BJ (cell line): ENCODE measurements around the gene NEGR1. TPM values are rescaled to one million over a fixed set of nuclear protein-coding genes. Genes with fewer than 3 reads are reported as not detected.

Experiments
- CTCF ChIA-PET: fragments of 350-600 bp; formaldehyde crosslinking; extraction: SDS; loops from one replicate; lab custom pipeline; 2021; ENCODE audit warnings: antibody characterized with exemption, inconsistent platforms; lab: Yijun Ruan, JAX
- POLR2A ChIA-PET: fragments of 300-600 bp; sonication (Branson Sonifier 250); formaldehyde crosslinking; extraction: SDS; loops from one replicate; lab custom pipeline; 2021; ENCODE audit warnings: antibody characterized with exemption; lab: Charles Lee
- DNase-seq: peaks from one replicate; pipeline ENCODE4 v3.0.0-alpha.2; 2011; ENCODE audit warnings: low read depth
- H3K27me3 ChIP-seq: 2 replicates; pipeline ENCODE4 v1.6.0; 2011; ENCODE audit warnings: low read length; ENCODE audit not compliant: control insufficient read depth, insufficient read depth
- H3K36me3 ChIP-seq: 2 replicates; pipeline ENCODE4 v1.5.1; 2011; ENCODE audit warnings: low read length; ENCODE audit not compliant: control insufficient read depth, insufficient read depth
- H3K4me3 ChIP-seq: 2 replicates; pipeline ENCODE4 v1.5.1; 2011; ENCODE audit warnings: low read depth, mild to moderate bottlenecking, control low read depth, low read length
- polyA plus RNA-seq: library from polyadenylated mRNA; depleted of rRNA; stranded (reverse); fragments of >200 nt; gene quantifications from 2 replicates; pipeline ENCODE4 v1.2.3, GENCODE V29; 2011
- TF ChIP-seq, protein P1 (sequence below): IDR thresholded peaks from 2 replicates; pipeline ENCODE4 v1.5.1; 2011; ENCODE audit warnings: low read depth, mild to moderate bottlenecking, control low read depth, inconsistent platforms, low read length, moderate library complexity; ENCODE audit not compliant: insufficient read depth

NEGR1 gene
- polyA plus RNA-seq, 1 experiment, result 15.4 TPM

DNA sequence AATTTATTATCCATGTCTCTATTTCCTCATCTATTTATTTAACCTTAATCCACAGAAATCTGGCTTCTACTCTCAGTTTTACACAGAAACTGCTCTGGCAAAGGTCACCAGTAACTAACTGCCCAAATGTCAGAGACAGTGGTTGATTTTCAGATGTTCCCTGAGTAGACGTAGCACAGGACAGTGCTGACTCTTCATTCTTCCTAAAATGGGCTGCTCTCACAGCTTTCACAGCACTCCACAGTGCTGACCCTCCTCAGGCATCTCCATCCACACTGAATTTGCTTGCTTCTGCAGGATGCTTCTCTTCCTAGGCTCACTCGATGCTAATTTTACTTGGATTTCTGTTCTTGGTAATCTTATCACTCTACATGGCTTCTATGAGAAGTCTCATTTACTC is 693.3 kb downstream of the NEGR1 start:
- TF ChIP-seq, protein P1, sequence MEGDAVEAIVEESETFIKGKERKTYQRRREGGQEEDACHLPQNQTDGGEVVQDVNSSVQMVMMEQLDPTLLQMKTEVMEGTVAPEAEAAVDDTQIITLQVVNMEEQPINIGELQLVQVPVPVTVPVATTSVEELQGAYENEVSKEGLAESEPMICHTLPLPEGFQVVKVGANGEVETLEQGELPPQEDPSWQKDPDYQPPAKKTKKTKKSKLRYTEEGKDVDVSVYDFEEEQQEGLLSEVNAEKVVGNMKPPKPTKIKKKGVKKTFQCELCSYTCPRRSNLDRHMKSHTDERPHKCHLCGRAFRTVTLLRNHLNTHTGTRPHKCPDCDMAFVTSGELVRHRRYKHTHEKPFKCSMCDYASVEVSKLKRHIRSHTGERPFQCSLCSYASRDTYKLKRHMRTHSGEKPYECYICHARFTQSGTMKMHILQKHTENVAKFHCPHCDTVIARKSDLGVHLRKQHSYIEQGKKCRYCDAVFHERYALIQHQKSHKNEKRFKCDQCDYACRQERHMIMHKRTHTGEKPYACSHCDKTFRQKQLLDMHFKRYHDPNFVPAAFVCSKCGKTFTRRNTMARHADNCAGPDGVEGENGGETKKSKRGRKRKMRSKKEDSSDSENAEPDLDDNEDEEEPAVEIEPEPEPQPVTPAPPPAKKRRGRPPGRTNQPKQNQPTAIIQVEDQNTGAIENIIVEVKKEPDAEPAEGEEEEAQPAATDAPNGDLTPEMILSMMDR, result no peak
- Histone ChIP-seq H3K27me3 (no peaks in the 10 kb centered on the region), H3K4me3 (no peak overlapping the region), H3K36me3 (no peaks in the 10 kb centered on the region)
- ChIA-PET POLR2A (no interaction called here), CTCF (interaction anchor here (1.1 kb wide), 1 partner anchor 445 kb away, joined by 3 read pairs; no protein-coding TSS in a partner anchor)
- no peak for DNase-seq

DNA sequence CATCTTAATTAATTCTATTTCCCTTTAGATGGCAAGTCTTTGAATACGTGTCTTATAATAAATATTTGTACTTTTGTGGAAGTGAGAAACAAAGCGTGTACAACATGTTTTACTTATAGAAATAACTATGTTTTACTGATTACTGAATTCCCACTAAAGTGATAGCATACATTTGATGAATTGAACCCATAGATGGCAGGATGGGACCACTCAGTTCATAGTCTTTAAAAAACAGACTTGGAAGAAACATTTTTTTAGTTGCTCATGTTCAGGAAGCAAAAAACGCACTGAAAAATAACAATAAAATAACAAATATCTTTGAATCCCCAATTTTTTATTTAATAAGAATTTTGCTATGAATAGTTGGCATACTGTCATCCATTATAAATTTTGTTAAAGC is 694.4 kb downstream of the NEGR1 start:
- H3K4me3 ChIP-seq, result no peak overlapping the region
- TF ChIP-seq, protein P1, result peak; percentile 46
- DNase-seq, result peak; percentile 7
- ChIA-PET CTCF (no interaction called here), POLR2A (no interaction called here)
- H3K27me3 ChIP-seq, result no peaks in the 10 kb centered on the region
- H3K36me3 ChIP-seq, result no peaks in the 10 kb centered on the region

DNA sequence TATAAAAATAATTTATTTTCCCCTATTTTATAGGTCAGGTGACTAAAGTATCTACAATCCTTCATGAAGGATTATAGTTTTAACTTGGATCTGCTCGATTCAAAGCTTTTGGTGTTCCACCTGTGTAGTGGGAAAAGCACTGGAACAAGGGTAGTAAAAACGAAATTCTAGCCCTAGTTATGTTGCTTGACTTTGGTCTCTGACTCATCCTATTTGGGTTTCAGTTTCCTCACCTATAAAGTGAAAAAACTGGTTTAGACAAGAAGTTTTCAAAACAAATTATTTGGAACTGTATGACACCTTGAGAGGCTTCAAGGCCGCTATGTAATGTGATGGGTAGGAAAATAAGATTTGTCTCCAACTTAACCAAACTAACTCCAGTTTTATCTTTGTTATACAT is 696.3 kb downstream of the NEGR1 start:
- CTCF ChIA-PET, result interaction anchor here (1.5 kb wide), 1 partner anchor 452 kb away, joined by 11 read pairs; no protein-coding TSS in a partner anchor
- H3K4me3 ChIP-seq, result no peak overlapping the region
- POLR2A ChIA-PET, result no interaction called here
- no peak for DNase-seq
- no peaks in the 10 kb centered on the region for H3K36me3 ChIP-seq
- H3K27me3 ChIP-seq, result no peaks in the 10 kb centered on the region
- TF ChIP-seq, protein P1, result no peak

DNA sequence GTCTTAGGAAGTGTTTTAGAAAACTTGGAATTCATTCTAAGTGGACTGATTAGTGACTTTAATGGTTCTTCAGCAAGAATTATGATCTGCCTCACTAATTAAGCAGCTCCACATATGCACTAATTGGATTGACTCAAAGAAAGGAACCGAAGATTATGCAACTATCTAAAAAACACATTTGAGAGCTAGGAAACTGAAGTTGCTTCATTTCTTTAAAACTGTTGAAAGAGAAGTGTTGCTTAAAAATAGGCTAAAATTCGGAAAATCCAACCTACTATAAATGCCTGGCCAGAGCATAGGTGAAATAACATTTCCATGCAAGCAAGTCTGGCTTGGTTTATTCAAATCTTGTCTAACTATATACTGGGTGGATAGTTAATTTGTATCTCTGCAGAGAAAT is 698.6 kb downstream of the NEGR1 start:
- ChIA-PET CTCF (no interaction called here), POLR2A (no interaction called here)
- TF ChIP-seq, protein P1, result no peak
- Histone ChIP-seq H3K36me3 (no peaks in the 10 kb centered on the region), H3K27me3 (no peaks in the 10 kb centered on the region), H3K4me3 (no peak overlapping the region)
- DNase-seq, result no peak

DNA sequence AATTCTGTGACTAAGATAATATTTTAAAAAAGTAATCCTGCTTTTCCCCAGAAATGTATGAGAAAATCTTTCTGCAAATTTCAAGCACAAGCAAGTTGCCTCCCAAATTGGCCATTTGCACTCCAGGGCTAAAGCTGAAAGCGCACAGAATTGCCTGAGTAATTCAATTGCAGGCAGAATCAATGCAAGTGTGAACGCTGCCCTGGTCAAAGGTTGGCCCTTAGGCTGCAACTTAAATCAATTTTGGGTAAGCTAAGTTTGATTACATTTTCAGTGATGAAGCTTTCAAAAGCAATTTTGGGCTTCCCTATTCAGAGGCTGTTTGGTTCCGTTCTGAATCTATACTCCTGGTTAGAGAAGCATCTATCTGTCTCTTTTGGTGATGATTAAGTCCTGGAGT is 699.7 kb downstream of the NEGR1 start:
- H3K36me3 ChIP-seq, result no peaks in the 10 kb centered on the region
- no peaks in the 10 kb centered on the region for H3K27me3 ChIP-seq
- TF ChIP-seq, protein P1, result no peak
- no peak for DNase-seq
- no peak overlapping the region for H3K4me3 ChIP-seq
- ChIA-PET CTCF (no interaction called here), POLR2A (no interaction called here)
